LNCaP clone FGC (cell line): Measurements from ENCODE around the gene ADAD2.
A peak's percentile ranks its signal among the peaks of the same experiment; 100 is the strongest.

ENCODE experiments used
- DNase-seq: peaks from one replicate; pipeline ENCODE4 v3.0.0-alpha.2; 2011; ENCODE audit warnings: low read depth
- H3K4me3 ChIP-seq: 2 replicates; pipeline ENCODE4 v1.5.1; 2011; ENCODE audit warnings: mild to moderate bottlenecking, low read depth, low read length, control low read depth
- CTCF ChIP-seq: IDR thresholded peaks from 2 replicates; pipeline ENCODE4 v1.5.1; 2012; ENCODE audit warnings: mild to moderate bottlenecking; ENCODE audit not compliant: control insufficient read depth, insufficient read depth; ENCODE audit errors: extremely low read depth

ADAD2 gene

GRCh38 chr16:84181144-84181915 lies 9.6 kb upstream of the ADAD2 start:
- no peak for DNase-seq
- no peak overlapping the region for H3K4me3 ChIP-seq
- no peak for TF ChIP-seq CTCF

- TF ChIP-seq CTCF: no peak
Measured at GRCh38 chr16:84182104-84182503, 8.9 kb upstream of the ADAD2 start.

GRCh38 chr16:84182680-84183571 lies 8.0 kb upstream of the ADAD2 start:
- no peak overlapping the region for H3K4me3 ChIP-seq
- no peak for TF ChIP-seq CTCF
- DNase-seq: no peak

More at GRCh38 chr16:84182104-84182503, 8.9 kb upstream of the ADAD2 start:
- DNase-seq: no peak
- no peak overlapping the region for H3K4me3 ChIP-seq

GRCh38 chr16:84183572-84183875 lies 7.4 kb upstream of the ADAD2 start:
- no peak overlapping the region for H3K4me3 ChIP-seq
- no peak for TF ChIP-seq CTCF
- DNase-seq: no peak

- peak; percentile 65 for TF ChIP-seq CTCF
- no peak for DNase-seq
- no peak overlapping the region for H3K4me3 ChIP-seq
Measured at GRCh38 chr16:84183911-84184591, 6.9 kb upstream of the ADAD2 start.

- TF ChIP-seq CTCF: no peak
- DNase-seq: no peak
- no peak overlapping the region for H3K4me3 ChIP-seq
Measured at GRCh38 chr16:84184775-84185174, 6.2 kb upstream of the ADAD2 start.
